Measurements from ENCODE around the gene PALMD. TPM values are rescaled to one million over a fixed set of nuclear protein-coding genes. Genes with fewer than 3 reads are reported as not detected.

Gene PALMD
- total RNA-seq, 4 donors from 2014 or later, result 68.9 to 75.6 (median 72.1) TPM

DNA sequence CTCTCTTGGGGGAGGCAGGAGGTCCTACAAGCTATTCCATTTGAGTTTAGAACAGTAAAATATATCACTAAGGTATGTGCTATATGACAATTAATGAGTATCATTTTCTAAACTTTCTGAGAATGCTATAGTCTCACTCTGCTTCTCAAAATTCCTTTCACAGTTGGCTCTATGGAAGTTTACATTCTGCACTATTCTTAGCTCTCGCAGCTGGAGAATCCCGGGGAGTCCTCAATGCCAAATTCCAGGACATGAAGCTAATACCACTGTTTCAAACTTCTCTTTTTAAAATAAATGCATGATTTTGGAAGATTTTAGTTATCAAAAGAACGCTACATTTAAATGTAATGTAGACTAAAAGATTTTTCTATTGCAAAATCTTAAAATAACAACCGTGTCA is 22.4 kb upstream of the PALMD start:
- no peak for TF ChIP-seq POLR2A (IDR thresholded peaks at IDR 0.05)
- TF ChIP-seq, protein P1, sequence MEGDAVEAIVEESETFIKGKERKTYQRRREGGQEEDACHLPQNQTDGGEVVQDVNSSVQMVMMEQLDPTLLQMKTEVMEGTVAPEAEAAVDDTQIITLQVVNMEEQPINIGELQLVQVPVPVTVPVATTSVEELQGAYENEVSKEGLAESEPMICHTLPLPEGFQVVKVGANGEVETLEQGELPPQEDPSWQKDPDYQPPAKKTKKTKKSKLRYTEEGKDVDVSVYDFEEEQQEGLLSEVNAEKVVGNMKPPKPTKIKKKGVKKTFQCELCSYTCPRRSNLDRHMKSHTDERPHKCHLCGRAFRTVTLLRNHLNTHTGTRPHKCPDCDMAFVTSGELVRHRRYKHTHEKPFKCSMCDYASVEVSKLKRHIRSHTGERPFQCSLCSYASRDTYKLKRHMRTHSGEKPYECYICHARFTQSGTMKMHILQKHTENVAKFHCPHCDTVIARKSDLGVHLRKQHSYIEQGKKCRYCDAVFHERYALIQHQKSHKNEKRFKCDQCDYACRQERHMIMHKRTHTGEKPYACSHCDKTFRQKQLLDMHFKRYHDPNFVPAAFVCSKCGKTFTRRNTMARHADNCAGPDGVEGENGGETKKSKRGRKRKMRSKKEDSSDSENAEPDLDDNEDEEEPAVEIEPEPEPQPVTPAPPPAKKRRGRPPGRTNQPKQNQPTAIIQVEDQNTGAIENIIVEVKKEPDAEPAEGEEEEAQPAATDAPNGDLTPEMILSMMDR (IDR thresholded peaks at IDR 0.05), result no peak

DNA sequence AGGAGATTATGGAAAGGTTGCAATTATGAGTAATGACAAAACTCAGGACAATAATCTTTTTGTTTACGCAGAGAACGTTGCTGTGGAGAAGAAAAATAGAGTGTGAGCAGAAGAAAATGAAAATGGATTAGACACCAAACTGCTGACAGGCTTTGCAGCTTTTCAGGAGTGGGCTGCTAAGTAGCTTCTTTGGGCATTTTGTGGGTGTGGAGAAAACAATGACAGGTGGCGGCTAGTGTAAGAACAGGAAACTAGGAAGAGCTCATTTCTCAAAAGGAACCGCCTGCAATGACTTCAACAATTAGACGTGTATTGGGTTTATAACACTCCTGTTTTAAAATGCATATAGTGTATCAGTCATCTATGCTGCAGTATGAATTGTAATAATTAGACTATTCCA is 18.3 kb upstream of the PALMD start:
- H3K4me3 ChIP-seq (ENCODE audit: low read depth, poor library complexity, severe bottlenecking), result no peak overlapping the region
- DNase-seq (ENCODE audit: low spot score in 2 of 2), result no peak
- TF ChIP-seq, protein P1 (IDR thresholded peaks at IDR 0.05), result no peak
- TF ChIP-seq POLR2A (IDR thresholded peaks at IDR 0.05), result no peak
- intact Hi-C loops (cut with DNase I; ENCODE audit: low total_unique reads), result no loop called here
- WGBS, 2 donors, result 73 to 76% methylated on average over 5 of the region's 5 CpGs

More for the DNA sequence above, 22.4 kb upstream of the PALMD start:
- no peak overlapping the region for H3K4me3 ChIP-seq (ENCODE audit: low read depth, poor library complexity, severe bottlenecking)
- 79 to 84% methylated on average over 4 of the region's 4 CpGs for WGBS, 2 donors
- no peak for DNase-seq (ENCODE audit: low spot score in 2 of 2)
- intact Hi-C loops (cut with DNase I; ENCODE audit: low total_unique reads), result no loop called here

DNA sequence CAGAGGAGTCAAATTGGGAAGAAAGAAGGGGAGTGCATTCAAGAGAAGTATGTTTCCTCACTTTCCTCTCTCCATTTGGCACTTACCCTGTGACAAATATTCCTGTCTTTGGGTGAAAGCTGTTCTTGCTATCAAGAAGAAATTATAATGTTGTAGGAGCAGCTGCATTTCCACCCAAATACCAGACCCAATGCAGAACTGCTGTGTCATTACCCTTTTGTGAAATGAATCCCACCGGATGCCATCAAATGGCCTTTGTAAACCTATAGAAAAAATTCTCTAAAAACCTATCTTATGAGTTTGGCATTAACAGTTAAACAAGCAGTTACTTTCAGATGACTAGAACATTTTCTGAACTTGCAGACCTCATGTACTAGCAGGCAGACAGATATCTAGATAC is 16.7 kb upstream of the PALMD start:
- TF ChIP-seq, protein P1 (IDR thresholded peaks at IDR 0.05), result no peak
- no peak for TF ChIP-seq POLR2A (IDR thresholded peaks at IDR 0.05)
- intact Hi-C loops (cut with DNase I; ENCODE audit: low total_unique reads), result no loop called here
- WGBS, 2 donors, result 83 to 89% methylated on average over 1 of the region's 1 CpG
- no peak overlapping the region for H3K4me3 ChIP-seq (ENCODE audit: low read depth, poor library complexity, severe bottlenecking)
- DNase-seq (ENCODE audit: low spot score in 2 of 2), result no peak

DNA sequence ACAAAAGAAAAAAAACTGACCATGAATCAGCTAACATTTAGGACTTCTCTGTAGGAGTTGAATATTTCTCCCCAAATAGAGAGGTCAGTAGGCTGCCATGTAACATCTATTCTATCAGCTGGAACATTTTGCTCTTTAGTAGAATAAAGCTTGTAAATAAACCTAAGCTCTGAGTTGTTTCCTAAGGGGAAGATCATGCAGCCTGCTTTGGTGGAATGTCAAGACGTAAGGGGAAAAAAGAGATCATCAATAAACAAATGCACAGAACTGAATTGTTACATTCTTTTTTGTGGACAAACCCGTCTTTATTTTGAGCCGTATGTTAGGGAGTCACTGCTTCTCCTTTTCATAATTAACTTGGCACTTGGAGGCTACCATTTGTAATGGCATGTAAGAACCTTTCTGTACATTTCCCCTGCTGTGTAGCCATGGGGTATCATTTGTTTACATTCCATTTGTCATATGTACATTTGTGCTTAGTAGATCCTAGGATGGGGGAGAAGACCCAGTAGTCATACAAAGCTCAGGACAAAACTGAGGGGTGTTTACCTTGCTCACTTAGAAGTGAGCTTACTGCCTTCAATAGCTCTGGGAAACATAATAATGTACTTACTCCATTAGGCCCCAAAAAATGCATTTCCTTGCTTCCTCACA is 10.8 kb upstream of the PALMD start:
- no peak for DNase-seq (ENCODE audit: low spot score in 2 of 2)
- H3K4me3 ChIP-seq (ENCODE audit: low read depth, poor library complexity, severe bottlenecking), result no peak overlapping the region
- intact Hi-C loops (cut with DNase I; ENCODE audit: low total_unique reads), result no loop called here
- 78 to 79% methylated on average over 3 of the region's 3 CpGs for WGBS, 2 donors
- TF ChIP-seq POLR2A (IDR thresholded peaks at IDR 0.05), result no peak
- TF ChIP-seq, protein P1 (IDR thresholded peaks at IDR 0.05), result no peak

DNA sequence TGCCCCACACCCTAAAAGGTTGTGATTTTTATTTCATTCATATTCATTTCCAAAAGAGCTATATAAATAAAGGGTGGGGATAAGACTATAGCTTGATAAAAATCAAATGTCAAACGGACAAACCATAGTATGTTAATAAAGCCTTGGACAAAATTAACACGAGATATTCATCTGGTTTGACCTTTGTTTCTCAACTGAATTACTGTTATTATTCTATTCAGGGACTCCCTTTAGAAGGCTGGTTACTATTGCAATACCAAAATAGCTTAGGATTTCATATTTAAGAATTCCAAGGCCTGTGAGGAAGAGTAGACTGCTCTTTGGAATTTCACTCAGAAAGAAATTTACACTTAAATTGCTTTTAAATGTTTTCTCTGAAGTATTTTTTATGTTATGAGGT is 10.2 kb upstream of the PALMD start:
- intact Hi-C loops (cut with DNase I; ENCODE audit: low total_unique reads), result no loop called here
- WGBS, 2 donors, result 70 to 80% methylated on average over 2 of the region's 2 CpGs
- DNase-seq (ENCODE audit: low spot score in 2 of 2), result no peak
- TF ChIP-seq, protein P1 (IDR thresholded peaks at IDR 0.05), result no peak
- TF ChIP-seq POLR2A (IDR thresholded peaks at IDR 0.05), result no peak
- no peak overlapping the region for H3K4me3 ChIP-seq (ENCODE audit: low read depth, poor library complexity, severe bottlenecking)

DNA sequence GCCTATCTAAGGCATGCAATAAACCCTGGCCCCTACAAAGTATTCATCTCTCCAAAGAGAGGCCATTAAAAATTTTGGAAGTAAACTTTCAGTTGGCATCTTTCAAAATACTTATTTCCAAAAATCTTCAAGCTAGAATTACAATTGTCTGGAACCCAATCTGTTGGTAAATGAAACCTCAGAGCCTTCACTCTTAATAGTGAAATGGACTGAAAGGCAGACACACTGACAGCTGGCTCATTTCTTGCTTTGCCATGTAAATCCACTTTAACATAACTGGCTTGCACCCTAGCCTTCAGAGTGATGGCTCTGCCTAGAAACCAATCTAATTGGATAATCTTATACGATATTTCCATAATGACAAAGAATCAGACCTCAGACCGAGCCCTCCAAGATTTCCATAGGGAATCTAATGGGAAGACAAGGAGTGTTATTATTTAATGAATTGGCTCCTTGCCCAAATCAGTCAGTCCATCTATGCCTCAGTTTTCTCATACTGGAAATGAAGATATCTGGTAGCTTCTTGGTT is 9.2 kb upstream of the PALMD start:
- DNase-seq (ENCODE audit: low spot score in 2 of 2), result no peak
- WGBS, 2 donors, result 69 to 78% methylated on average over 2 of the region's 2 CpGs

More for the DNA sequence above, 9.2 kb upstream of the PALMD start:
- no peak for TF ChIP-seq POLR2A (IDR thresholded peaks at IDR 0.05)
- TF ChIP-seq, protein P1 (IDR thresholded peaks at IDR 0.05), result no peak
- intact Hi-C loops (cut with DNase I; ENCODE audit: low total_unique reads), result no loop called here
- no peak overlapping the region for H3K4me3 ChIP-seq (ENCODE audit: low read depth, poor library complexity, severe bottlenecking)
